SW480 (cell line): ENCODE data around the gene ADSL.

Experiments used
- DNase-seq: peaks from one replicate; pipeline ENCODE4 v3.0.0-alpha.2; 2016; ENCODE audit warnings: low spot score

Gene ADSL

GRCh38 chr22:40418366-40419201 lies 72.3 kb downstream of the ADSL start:
- DNase-seq: no peak

GRCh38 chr22:40419718-40420117 lies 73.4 kb downstream of the ADSL start:
- DNase-seq: no peak

GRCh38 chr22:40420341-40421081 lies 74.2 kb downstream of the ADSL start:
- DNase-seq: no peak

- DNase-seq: no peak
Observed at GRCh38 chr22:40421082-40421350, 74.7 kb downstream of the ADSL start.

- DNase-seq: no peak
Observed at GRCh38 chr22:40421941-40422340, 75.6 kb downstream of the ADSL start.

GRCh38 chr22:40422558-40423309 lies 76.4 kb downstream of the ADSL start:
- DNase-seq: no peak

GRCh38 chr22:40423310-40423688 lies 77.0 kb downstream of the ADSL start:
- DNase-seq: no peak

- no peak for DNase-seq
Observed at GRCh38 chr22:40423882-40424640, 77.8 kb downstream of the ADSL start.

- DNase-seq: no peak
Observed at GRCh38 chr22:40425082-40425481, 78.8 kb downstream of the ADSL start.

GRCh38 chr22:40426594-40427333 lies 80.5 kb downstream of the ADSL start:
- DNase-seq: no peak

GRCh38 chr22:40428796-40429195 lies 82.5 kb downstream of the ADSL start:
- no peak for DNase-seq

- DNase-seq: no peak
Observed at GRCh38 chr22:40429481-40429880, 83.2 kb downstream of the ADSL start.

- DNase-seq: no peak
Observed at GRCh38 chr22:40430991-40431390, 84.7 kb downstream of the ADSL start.

- no peak for DNase-seq
Observed at GRCh38 chr22:40432157-40432556, 85.9 kb downstream of the ADSL start.

GRCh38 chr22:40432625-40433024 lies 86.3 kb downstream of the ADSL start:
- DNase-seq: no peak

GRCh38 chr22:40433416-40434090 lies 87.3 kb downstream of the ADSL start:
- DNase-seq: no peak

GRCh38 chr22:40434106-40434505 lies 87.8 kb downstream of the ADSL start:
- DNase-seq: no peak

- DNase-seq: no peak
Observed at GRCh38 chr22:40434745-40435144, 88.4 kb downstream of the ADSL start.

- peak; percentile 63 for DNase-seq
Observed at GRCh38 chr22:40436505-40437431, 90.5 kb downstream of the ADSL start.
